IMR-90 (cell line): ENCODE results near the gene RFX2. TPM values are rescaled to one million over a fixed set of nuclear protein-coding genes. Genes with fewer than 3 reads are reported as not detected.

ENCODE experiments used
- ATAC-seq: fragments of 200-7000 bp; cut with Tn5 transposase; 2 replicates; pipeline ENCODE4 v1.9.1; 2020; ENCODE audit warnings: low read depth, mild to moderate bottlenecking, moderate library complexity
- BruUV-seq: library from RNA; stranded (reverse); fragments of 400-500 nt; replicated peaks from 2 replicates; lab custom pipeline; 2021; lab: Mats Ljungman, UMichigan
- CTCF ChIA-PET: fragments of 300-600 bp; formaldehyde crosslinking; extraction: SDS; loops from one replicate; lab custom pipeline; 2021; ENCODE audit warnings: antibody characterized with exemption; lab: Yijun Ruan, JAX
- POLR2A ChIA-PET: fragments of 300-600 bp; sonication (Branson Sonifier 250); formaldehyde crosslinking; loops from one replicate; lab custom pipeline; 2022; ENCODE audit warnings: antibody characterized with exemption; ENCODE audit not compliant: unreplicated experiment; lab: Charles Lee
- DNase-seq: peaks from one replicate; pipeline ENCODE4 v3.0.0; 2013
- H2AFZ ChIP-seq: replicated peaks from 2 replicates; pipeline ENCODE3; 2013; ENCODE audit warnings: low read length, mild to moderate bottlenecking; ENCODE audit not compliant: poor library complexity
- H2AK5ac ChIP-seq: 2 replicates; pipeline ENCODE4 v1.6.1; 2013; ENCODE audit warnings: low read depth, low read length, inconsistent platforms
- H2AK9ac ChIP-seq: replicated peaks from 2 replicates; pipeline ENCODE3; 2013; ENCODE audit warnings: mild to moderate bottlenecking, low read depth, low read length, moderate library complexity; ENCODE audit not compliant: poor library complexity
- H2BK120ac ChIP-seq: 2 replicates; pipeline ENCODE4 v1.6.1; 2013; ENCODE audit warnings: low read depth, low read length, inconsistent platforms
- H2BK15ac ChIP-seq: 3 replicates; pipeline ENCODE4 v1.6.1; 2013; ENCODE audit warnings: low read depth, low read length, inconsistent platforms
- H2BK20ac ChIP-seq: 2 replicates; pipeline ENCODE4 v1.6.1; 2013; ENCODE audit warnings: low read depth, mild to moderate bottlenecking, inconsistent platforms, low read length, moderate library complexity
- H2BK5ac ChIP-seq: 2 replicates; pipeline ENCODE4 v1.6.1; 2013; ENCODE audit warnings: mild to moderate bottlenecking, low read depth, low read length, inconsistent platforms; ENCODE audit not compliant: poor library complexity, severe bottlenecking
- H3K14ac ChIP-seq: replicated peaks from 2 replicates; pipeline ENCODE4 v1.6.1; 2013; ENCODE audit warnings: low read depth, low read length, inconsistent platforms
- H3K18ac ChIP-seq: 2 replicates; pipeline ENCODE4 v1.6.1; 2013; ENCODE audit warnings: low read depth, low read length, control low read depth
- H3K23ac ChIP-seq: 2 replicates; pipeline ENCODE4 v1.6.1; 2013; ENCODE audit warnings: low read depth, low read length, inconsistent platforms
- H3K27ac ChIP-seq: 2 replicates; pipeline ENCODE4 v1.5.1; 2013; ENCODE audit warnings: mild to moderate bottlenecking, control low read depth, low read length; ENCODE audit not compliant: insufficient read depth
- H3K27me3 ChIP-seq: 2 replicates; pipeline ENCODE4 v1.6.1; 2013; ENCODE audit warnings: low read length; ENCODE audit not compliant: control insufficient read depth, insufficient read depth
- H3K36me3 ChIP-seq: 2 replicates; pipeline ENCODE4 v1.6.1; 2013; ENCODE audit warnings: low read length, mixed read lengths; ENCODE audit not compliant: control insufficient read depth, insufficient read depth
- H3K4ac ChIP-seq: 2 replicates; pipeline ENCODE4 v1.6.1; 2013; ENCODE audit warnings: low read depth, low read length, inconsistent platforms
- H3K4me1 ChIP-seq: 2 replicates; pipeline ENCODE4 v1.6.1; 2013; ENCODE audit warnings: low read length, mixed read lengths; ENCODE audit not compliant: control insufficient read depth, insufficient read depth
- H3K4me2 ChIP-seq: 2 replicates; pipeline ENCODE4 v1.6.1; 2013; ENCODE audit warnings: low read depth, mild to moderate bottlenecking, control low read depth, low read length, moderate library complexity
- H3K4me3 ChIP-seq: 2 replicates; pipeline ENCODE4 v1.5.1; 2013; ENCODE audit warnings: low read depth, mild to moderate bottlenecking, control low read depth, low read length, moderate library complexity; ENCODE audit not compliant: insufficient read depth
- H3K56ac ChIP-seq: 2 replicates; pipeline ENCODE4 v1.6.1; 2013; ENCODE audit warnings: low read length, inconsistent platforms; ENCODE audit not compliant: insufficient read depth; ENCODE audit errors: extremely low read depth
- H3K79me1 ChIP-seq, 2 experiments: 2 replicates each; pipeline ENCODE4 v1.6.1; 2013; ENCODE audit warnings: low read length in 2 of 2, inconsistent platforms in 1 of 2, low read depth in 1 of 2
- H3K9ac ChIP-seq: 2 replicates; pipeline ENCODE4 v1.6.1; 2013; ENCODE audit warnings: low read depth, low read length, control low read depth
- H3K9me1 ChIP-seq: 2 replicates; pipeline ENCODE4 v1.6.1; 2013; ENCODE audit warnings: low read length, inconsistent platforms; ENCODE audit not compliant: insufficient read depth
- H3K9me3 ChIP-seq: 2 replicates; pipeline ENCODE4 v1.6.1; 2013; ENCODE audit warnings: low read length; ENCODE audit not compliant: control insufficient read depth, insufficient read depth
- H4K20me1 ChIP-seq: 2 replicates; pipeline ENCODE4 v1.6.1; 2013; ENCODE audit warnings: low read length, inconsistent platforms; ENCODE audit not compliant: insufficient read depth
- H4K5ac ChIP-seq: 2 replicates; pipeline ENCODE4 v1.6.1; 2013; ENCODE audit warnings: mild to moderate bottlenecking, low read depth, low read length, control low read depth
- H4K8ac ChIP-seq, 2 experiments: 2 replicates each; pipeline ENCODE4 v1.6.1; 2013; ENCODE audit warnings: low read depth in 2 of 2, low read length in 2 of 2, control low read depth in 1 of 2, inconsistent platforms in 1 of 2
- H4K91ac ChIP-seq: 2 replicates; pipeline ENCODE4 v1.6.1; 2013; ENCODE audit warnings: low read depth, low read length, inconsistent platforms; ENCODE audit not compliant: insufficient read depth
- BHLHE40 ChIP-seq: fragments of 150-350 bp; IDR thresholded peaks from 2 replicates; pipeline ENCODE4 v1.6.1; 2016; ENCODE audit warnings: mild to moderate bottlenecking, low read depth, low read length
- CHD1 ChIP-seq: IDR thresholded peaks from 2 replicates; pipeline ENCODE4 v1.6.1; 2012; ENCODE audit warnings: low read depth, low read length, improper control_type of control experiment
- FOS ChIP-seq: fragments of 150-350 bp; IDR thresholded peaks from 2 replicates; pipeline ENCODE4 v1.6.1; 2016; ENCODE audit warnings: low read depth, low read length
- MAFK ChIP-seq: IDR thresholded peaks from 2 replicates; pipeline ENCODE4 v1.6.1; 2012; ENCODE audit warnings: low read depth, low read length, improper control_type of control experiment
- MAZ ChIP-seq: IDR thresholded peaks from 2 replicates; pipeline ENCODE4 v1.6.1; 2012; ENCODE audit warnings: low read depth, mild to moderate bottlenecking, low read length, improper control_type of control experiment, moderate library complexity, borderline replicate concordance
- POLR2A ChIP-seq: IDR thresholded peaks from 2 replicates; pipeline ENCODE4 v1.6.1; 2012; ENCODE audit warnings: mild to moderate bottlenecking, low read depth, low read length
- RAD21 ChIP-seq: IDR thresholded peaks from 2 replicates; pipeline ENCODE4 v1.6.1; 2012; ENCODE audit warnings: low read length, improper control_type of control experiment
- RFX5 ChIP-seq: IDR thresholded peaks from 2 replicates; pipeline ENCODE4 v1.8.0; 2012; ENCODE audit warnings: low read depth, mild to moderate bottlenecking, low read length, moderate library complexity
- WGBS, 2 experiments: methylation state at CpG; one replicate each; pipeline versions ENCODE4 v1.1.5 to v1.1.7; 2013; ENCODE audit warnings: missing lambda C conversion rate in 2 of 2; ENCODE audit not compliant: insufficient read length in 1 of 2; ENCODE audit errors: extremely low coverage in 2 of 2; 5-methylcytosine and 5-hydroxymethylcytosine counted together
- dilution Hi-C: fragments of 300-500 bp; cut with HindIII; formaldehyde crosslinking; loops from one replicate; pipeline ENCODE4 v1.14.3; 2018; ENCODE audit warnings: low sequenced_read_pairs; ENCODE audit not compliant: unreplicated experiment
- in situ Hi-C: fragments of 300-500 bp; cut with MboI; formaldehyde crosslinking; loops from 3 replicates; pipeline ENCODE4 v1.14.3; 2019; ENCODE audit warnings: low sequenced_read_pairs, inconsistent platforms, mixed read lengths
- intact Hi-C: fragments of 100-400 bp; cut with micrococcal nuclease; formaldehyde crosslinking; loops from 2 replicates; pipeline ENCODE4 v1.10.0; 2022
- polyA plus RNA-seq, 3 experiments: library from polyadenylated mRNA; depleted of rRNA; stranded (reverse); fragments of >200 nt; gene quantifications; 2 replicates each; pipeline ENCODE4 v1.2.3, GENCODE V29; 2012; ENCODE audit warnings: low replicate concordance in 1 of 3
- total RNA-seq: library from RNA; depleted of rRNA; stranded (reverse); fragments of >200 nt; gene quantifications from 2 replicates; pipeline ENCODE4 v1.2.3, GENCODE V29; 2012
- TF ChIP-seq, protein P1 (sequence below): conservative IDR thresholded peaks from 2 replicates; pipeline ENCODE4 v1.5.1; 2012; ENCODE audit warnings: mild to moderate bottlenecking, low read depth, low read length, improper control_type of control experiment
- TF ChIP-seq, protein P2 (sequence below): fragments of 150-350 bp; IDR thresholded peaks from 2 replicates; pipeline ENCODE4 v1.6.1; 2017; ENCODE audit warnings: mild to moderate bottlenecking, antibody characterized with exemption, low read length, low read depth

Gene RFX2
- total and polyA plus RNA-seq, 2 of the 4 experiments (the other 2 are of a cell fraction) = 2.2 to 4.9 TPM

DNA sequence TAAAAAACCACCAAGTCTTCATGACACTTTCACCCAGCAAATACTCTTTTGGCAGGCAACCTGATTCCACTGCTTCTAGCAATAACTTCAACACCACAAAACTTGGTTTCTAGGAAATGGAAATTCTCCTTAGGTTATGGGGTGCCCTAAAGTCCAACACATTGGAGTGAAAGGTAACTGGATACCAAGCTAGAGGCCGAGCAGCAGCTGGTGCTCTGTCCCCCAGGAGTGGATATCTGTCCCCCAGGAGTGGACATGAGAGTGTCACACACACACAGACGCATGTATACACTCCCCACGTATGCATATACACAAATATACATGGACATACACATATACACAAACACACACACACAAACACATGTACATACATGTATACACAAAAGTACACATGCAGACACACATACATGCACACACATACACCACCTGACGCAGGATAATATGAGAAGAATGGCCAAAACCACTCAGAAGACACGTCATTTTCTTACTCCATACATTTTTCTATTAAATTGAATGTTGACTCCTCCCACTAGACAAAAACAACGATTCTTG, 50.8 kb downstream of the RFX2 start:
- Histone ChIP-seq H4K20me1 (no peaks in the 10 kb centered on the region), H3K9me3 (no peaks in the 10 kb centered on the region), H3K4ac (no peak overlapping the region), H3K4me1 (peaks cover 21% of the 10 kb centered on the region), H4K91ac (no peak overlapping the region), H3K79me1 (peaks cover 0 to 23% of the 10 kb centered on the region in 2 experiments; a peak in 3 of 4 replicates), H2AFZ (no peak overlapping the region), H2BK15ac (no peak overlapping the region), H2BK5ac (no peak overlapping the region), H3K27me3 (no peaks in the 10 kb centered on the region), H3K56ac (no peak overlapping the region), H3K4me3 (no peak overlapping the region), H4K5ac (no peak overlapping the region), H3K18ac (no peak overlapping the region), H3K27ac (no peak overlapping the region), H3K23ac (no peak overlapping the region), H4K8ac (no peak overlapping the region), H3K36me3 (no peaks in the 10 kb centered on the region), H2BK20ac (no peak overlapping the region), H3K9ac (no peak overlapping the region), H3K4me2 (no peak overlapping the region), H2AK5ac (no peak overlapping the region), H2BK120ac (no peak overlapping the region), H2AK9ac (no peak overlapping the region), H3K14ac (no peak overlapping the region), H3K9me1 (peaks cover 16% of the 10 kb centered on the region)
- ATAC-seq = no peak
- TF ChIP-seq BHLHE40 = no peak
- TF ChIP-seq CHD1 = no peak
- no peak for TF ChIP-seq POLR2A
- TF ChIP-seq, protein P1, sequence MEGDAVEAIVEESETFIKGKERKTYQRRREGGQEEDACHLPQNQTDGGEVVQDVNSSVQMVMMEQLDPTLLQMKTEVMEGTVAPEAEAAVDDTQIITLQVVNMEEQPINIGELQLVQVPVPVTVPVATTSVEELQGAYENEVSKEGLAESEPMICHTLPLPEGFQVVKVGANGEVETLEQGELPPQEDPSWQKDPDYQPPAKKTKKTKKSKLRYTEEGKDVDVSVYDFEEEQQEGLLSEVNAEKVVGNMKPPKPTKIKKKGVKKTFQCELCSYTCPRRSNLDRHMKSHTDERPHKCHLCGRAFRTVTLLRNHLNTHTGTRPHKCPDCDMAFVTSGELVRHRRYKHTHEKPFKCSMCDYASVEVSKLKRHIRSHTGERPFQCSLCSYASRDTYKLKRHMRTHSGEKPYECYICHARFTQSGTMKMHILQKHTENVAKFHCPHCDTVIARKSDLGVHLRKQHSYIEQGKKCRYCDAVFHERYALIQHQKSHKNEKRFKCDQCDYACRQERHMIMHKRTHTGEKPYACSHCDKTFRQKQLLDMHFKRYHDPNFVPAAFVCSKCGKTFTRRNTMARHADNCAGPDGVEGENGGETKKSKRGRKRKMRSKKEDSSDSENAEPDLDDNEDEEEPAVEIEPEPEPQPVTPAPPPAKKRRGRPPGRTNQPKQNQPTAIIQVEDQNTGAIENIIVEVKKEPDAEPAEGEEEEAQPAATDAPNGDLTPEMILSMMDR = no peak
- no peak for TF ChIP-seq MAZ
- no peak for TF ChIP-seq FOS
- TF ChIP-seq, protein P2, sequence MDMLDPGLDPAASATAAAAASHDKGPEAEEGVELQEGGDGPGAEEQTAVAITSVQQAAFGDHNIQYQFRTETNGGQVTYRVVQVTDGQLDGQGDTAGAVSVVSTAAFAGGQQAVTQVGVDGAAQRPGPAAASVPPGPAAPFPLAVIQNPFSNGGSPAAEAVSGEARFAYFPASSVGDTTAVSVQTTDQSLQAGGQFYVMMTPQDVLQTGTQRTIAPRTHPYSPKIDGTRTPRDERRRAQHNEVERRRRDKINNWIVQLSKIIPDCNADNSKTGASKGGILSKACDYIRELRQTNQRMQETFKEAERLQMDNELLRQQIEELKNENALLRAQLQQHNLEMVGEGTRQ = no peak
- TF ChIP-seq RFX5 = no peak
- no peak for TF ChIP-seq RAD21
- no peak for TF ChIP-seq MAFK
- ChIA-PET POLR2A (no interaction called here), CTCF (no interaction called here)
- intact Hi-C loops = no loop called here
- no TSS peak for BruUV-seq
- dilution Hi-C loops = no loop called here
- 97% methylated on average over 3 of the region's 6 CpGs; no CpG with 5 or more reads in 1 of the 2 experiments for WGBS, 2 experiments
- in situ Hi-C loops = loop anchor here (5.0 kb wide), 1 partner anchor 58 kb away; no protein-coding TSS in a partner anchor
- DNase-seq = no peak
